GM18526 (cell line): Measurements from ENCODE around the gene THG1L.

Experiments
- POLR2A ChIP-seq: IDR thresholded peaks from 3 replicates; pipeline ENCODE4 v1.6.1; 2011; ENCODE audit not compliant: insufficient read length; ENCODE audit errors: extremely low read depth

The THG1L gene

GRCh38 chr5:157748760-157749461, 17.7 kb downstream of the THG1L start:
- TF ChIP-seq POLR2A: no peak

GRCh38 chr5:157749462-157749799, 18.2 kb downstream of the THG1L start:
- TF ChIP-seq POLR2A: no peak

GRCh38 chr5:157750320-157750719, 19.1 kb downstream of the THG1L start:
- TF ChIP-seq POLR2A: no peak

- no peak for TF ChIP-seq POLR2A
Observed at GRCh38 chr5:157756122-157756521, 24.9 kb downstream of the THG1L start.

GRCh38 chr5:157758706-157759105, 27.5 kb downstream of the THG1L start:
- no peak for TF ChIP-seq POLR2A

- no peak for TF ChIP-seq POLR2A
Observed at GRCh38 chr5:157761690-157762621, 30.7 kb downstream of the THG1L start.

GRCh38 chr5:157764531-157764930, 33.3 kb downstream of the THG1L start:
- TF ChIP-seq POLR2A: no peak

- no peak for TF ChIP-seq POLR2A
Observed at GRCh38 chr5:157766442-157766841, 35.2 kb downstream of the THG1L start.

- TF ChIP-seq POLR2A: no peak
Observed at GRCh38 chr5:157766902-157767301, 35.7 kb downstream of the THG1L start.

- TF ChIP-seq POLR2A: no peak
Observed at GRCh38 chr5:157767689-157768088, 36.5 kb downstream of the THG1L start.

- no peak for TF ChIP-seq POLR2A
Observed at GRCh38 chr5:157770665-157771064, 39.4 kb downstream of the THG1L start.

- TF ChIP-seq POLR2A: no peak
Observed at GRCh38 chr5:157772127-157772526, 40.9 kb downstream of the THG1L start.

GRCh38 chr5:157778121-157778805, 47.0 kb downstream of the THG1L start:
- TF ChIP-seq POLR2A: no peak

GRCh38 chr5:157779221-157779620, 48.0 kb downstream of the THG1L start:
- no peak for TF ChIP-seq POLR2A

- TF ChIP-seq POLR2A: no peak
Observed at GRCh38 chr5:157785801-157786200, 54.6 kb downstream of the THG1L start.
